GM21717 (cell line): ENCODE results near the gene CLIP4.
A peak's percentile ranks its signal among the peaks of the same experiment; 100 is the strongest.

Source experiments
- ATAC-seq: cut with Tn5 transposase; IDR thresholded peaks from one replicate; pipeline ENCODE4 v1.9.1; 2021; ENCODE audit warnings: mild to moderate bottlenecking, moderate library complexity; ENCODE audit not compliant: unreplicated experiment

The CLIP4 gene

DNA sequence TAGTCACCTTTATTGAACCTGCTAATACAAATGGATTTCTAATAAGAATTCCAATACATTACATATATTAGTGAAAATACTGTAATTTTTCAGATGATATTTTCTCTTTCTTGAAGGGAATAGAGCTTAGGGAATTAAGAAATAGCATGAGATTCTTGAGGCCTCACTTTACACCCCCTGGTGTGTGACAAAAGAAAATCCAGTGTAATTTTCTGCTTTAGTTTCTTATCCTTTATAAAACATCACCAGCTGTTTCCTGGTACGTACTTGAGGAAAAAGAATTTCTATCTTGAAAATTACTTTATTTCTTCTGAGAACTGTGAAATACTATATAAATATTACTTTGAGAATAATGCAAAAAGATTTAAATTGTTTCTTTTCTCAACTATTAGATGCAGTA lies 71.6 kb downstream of the CLIP4 start:
- no peak for ATAC-seq

DNA sequence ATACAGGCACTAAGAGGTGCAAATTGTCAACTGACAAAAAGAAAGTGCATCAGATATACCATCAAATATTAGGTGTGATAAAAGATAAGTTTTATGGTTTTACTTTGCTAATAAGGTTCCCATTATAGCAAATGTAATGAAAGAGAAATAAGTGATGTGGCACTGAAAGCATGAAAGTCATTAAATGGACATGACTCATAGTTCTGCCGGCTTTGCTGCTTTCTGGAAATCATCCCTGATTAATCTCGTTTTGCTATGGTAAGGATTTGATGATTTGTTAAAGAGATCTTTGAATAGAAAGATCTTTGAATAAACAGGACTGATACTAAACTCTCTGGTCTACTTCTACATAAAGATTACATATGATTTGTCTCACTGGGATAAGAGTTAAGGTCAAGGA lies 72.7 kb downstream of the CLIP4 start:
- no peak for ATAC-seq

DNA sequence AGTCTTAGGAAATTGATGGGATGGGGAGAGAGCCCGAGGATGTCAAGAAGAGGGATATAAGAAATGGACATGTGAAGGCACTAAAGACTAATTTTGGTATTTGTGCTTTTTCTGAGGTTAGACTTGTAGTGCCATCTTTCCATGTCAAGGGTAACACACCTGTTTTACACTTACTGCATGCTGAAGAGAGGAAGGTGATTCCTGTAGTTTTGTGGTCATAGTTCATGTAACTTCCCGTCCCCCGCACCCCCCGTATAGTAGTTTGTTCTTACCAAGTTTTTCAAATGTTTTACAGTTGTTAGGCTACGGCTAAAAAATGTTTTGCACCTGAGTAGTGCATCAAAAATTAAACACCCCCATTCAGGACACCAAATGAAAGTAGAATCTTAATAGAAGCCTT lies 73.8 kb downstream of the CLIP4 start:
- ATAC-seq = no peak

DNA sequence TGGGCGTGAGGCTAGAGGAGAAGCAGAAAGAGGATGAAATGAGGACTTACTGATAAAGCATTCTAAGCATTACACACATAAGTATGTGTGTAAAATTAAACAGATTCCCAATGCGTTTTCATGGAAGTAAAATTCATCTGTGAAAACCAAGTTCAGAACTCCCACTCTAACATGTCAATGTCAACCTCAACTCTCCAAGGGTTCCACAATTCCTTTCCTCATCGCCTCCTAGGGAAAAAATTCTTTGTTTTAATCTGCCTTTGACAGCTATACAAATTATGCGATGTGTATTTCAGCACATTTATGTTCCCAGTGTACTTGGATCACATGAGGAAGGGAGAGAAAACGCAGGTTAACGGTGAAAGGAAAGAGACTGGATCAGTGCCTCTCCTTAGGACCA lies 76.6 kb downstream of the CLIP4 start:
- ATAC-seq = no peak

DNA sequence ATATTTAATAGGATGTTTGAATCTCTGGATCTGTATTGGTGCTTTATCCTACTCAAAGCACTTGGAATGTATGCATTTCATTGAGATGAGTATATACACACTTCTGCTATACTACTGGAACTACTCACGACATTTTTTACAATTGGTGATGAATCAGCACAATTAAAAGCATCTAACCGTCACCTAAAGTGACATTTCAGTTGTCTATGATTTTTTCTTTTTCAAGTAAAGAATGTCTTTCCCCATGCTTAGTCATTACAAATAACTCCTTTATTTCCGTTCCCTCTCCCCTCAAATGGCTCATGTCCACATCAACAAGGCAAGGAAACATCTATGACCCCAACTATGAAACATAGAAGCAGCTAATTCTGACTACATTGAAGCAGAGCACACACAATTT lies 77.3 kb downstream of the CLIP4 start:
- no peak for ATAC-seq

DNA sequence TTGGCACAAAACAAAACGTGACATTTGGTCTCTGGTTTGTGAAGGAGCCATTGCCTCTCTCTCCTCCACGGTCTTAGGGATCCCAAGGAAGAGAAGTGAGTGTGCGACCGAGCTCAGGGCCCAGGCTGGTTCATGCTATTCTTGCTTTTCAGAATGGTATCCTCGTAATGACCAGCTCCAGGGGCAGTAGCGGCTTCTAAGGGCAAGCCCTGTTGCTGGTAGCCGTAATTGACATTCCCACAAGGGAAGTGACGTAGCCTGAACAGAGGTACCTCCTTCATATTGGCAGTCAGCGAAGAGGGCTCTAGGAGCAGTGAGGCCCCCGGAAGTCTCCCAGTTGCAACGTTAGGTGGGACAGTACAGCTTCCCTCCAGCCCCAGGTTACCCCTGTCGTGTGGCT lies 77.9 kb downstream of the CLIP4 start:
- ATAC-seq = no peak

DNA sequence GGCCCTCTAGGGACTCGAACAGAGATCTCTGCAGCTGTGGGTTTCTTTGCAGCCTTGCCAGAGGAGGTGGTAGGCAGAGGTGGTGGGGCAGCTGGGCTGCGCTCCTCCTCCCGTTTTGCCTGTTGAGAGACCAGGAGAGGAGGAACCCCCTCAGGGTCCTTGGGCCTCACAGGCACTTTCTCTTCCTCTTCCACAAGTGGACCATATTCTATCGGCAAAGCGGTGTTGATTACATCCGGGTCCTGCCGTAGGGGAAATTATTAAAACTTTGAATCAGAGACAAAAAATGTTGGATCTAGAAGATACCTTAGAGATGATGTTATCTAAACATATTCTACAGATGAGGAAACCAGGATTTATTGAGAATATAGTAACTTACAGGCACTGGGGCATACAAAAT lies 78.5 kb downstream of the CLIP4 start:
- no peak for ATAC-seq

DNA sequence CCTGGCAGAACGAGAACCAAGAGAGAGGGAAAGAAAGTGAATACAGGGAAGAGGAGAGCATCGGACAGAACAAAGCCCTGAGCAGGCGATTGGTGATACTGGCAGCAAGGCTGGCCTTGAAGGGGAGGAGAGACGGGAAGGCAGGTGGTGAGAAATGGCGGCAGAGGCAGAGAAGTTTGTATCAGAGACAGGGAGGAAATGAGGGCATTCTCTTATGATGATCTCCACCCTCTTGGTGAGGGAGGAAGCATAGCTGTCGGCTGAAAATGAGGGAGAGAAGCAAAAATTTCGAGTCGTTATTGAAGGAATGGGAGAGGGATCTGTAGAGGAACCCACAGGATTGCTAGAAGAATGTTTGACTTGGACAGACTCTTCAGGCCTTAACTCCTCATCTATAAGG lies 80.6 kb downstream of the CLIP4 start:
- ATAC-seq = no peak

DNA sequence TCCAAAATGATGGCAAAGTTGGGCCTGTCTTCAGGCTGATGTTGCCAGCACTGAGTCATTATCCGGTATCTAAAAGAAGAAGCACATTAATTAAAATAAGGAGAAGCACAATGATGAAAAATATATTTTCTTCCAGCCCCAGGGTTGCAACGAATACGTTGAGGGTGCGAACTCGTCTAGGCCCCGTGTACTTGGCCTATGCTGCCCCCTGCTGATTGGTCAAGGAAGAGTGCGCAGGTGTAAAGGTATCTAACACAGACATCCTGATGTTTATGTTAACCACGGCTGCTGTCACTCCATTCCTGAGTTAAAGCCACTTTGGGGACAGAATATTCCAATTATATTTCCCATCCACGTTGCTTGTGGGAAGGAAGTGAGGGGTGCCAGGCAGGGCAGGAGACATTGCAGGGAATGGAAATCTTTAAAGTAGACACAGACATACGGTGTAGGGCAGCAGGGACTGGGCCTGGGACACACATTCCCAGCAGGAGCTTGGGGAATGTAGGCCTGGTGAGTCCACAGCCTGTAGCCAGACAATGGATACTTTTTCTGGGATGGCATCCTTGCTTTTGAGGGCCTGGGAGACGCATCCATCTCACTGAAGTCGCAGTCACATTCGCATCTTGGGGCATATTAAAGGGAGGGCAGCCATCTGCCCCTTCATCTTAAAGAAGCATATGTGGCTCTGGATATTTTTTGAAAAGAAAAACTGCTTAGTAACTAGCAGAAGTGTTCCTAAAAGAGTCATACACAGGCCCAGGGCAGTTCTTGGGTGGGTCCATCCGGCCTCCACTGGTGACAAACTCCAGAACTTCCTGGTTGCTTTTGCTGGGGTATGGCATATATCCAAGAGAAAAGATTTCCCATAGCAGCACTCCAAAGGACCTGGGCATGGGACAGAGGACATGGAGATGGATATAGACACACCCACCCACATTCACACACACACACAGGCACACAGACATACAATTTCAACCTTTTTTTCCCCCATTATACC lies 81.9 kb downstream of the CLIP4 start:
- peak; percentile 49 for ATAC-seq

DNA sequence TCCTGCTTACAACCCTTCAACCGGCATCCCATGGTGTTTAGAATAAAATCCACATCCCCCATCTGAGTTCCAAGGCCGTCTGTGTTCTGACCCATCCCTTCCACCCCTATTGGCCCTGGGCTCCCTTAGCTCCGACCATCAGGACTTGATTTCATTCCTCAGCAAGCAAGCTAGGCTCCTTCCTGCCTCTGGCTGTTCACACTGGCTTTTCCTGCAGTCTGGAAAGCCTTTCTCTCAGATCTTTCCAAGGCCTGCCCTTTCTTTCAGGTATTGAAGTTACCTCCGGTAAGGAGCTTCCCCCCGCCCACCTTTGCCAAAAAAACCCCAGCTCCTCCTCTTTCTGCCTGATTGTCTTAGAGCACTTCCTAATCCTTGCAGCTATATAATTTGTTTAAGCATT lies 86.8 kb downstream of the CLIP4 start:
- no peak for ATAC-seq

DNA sequence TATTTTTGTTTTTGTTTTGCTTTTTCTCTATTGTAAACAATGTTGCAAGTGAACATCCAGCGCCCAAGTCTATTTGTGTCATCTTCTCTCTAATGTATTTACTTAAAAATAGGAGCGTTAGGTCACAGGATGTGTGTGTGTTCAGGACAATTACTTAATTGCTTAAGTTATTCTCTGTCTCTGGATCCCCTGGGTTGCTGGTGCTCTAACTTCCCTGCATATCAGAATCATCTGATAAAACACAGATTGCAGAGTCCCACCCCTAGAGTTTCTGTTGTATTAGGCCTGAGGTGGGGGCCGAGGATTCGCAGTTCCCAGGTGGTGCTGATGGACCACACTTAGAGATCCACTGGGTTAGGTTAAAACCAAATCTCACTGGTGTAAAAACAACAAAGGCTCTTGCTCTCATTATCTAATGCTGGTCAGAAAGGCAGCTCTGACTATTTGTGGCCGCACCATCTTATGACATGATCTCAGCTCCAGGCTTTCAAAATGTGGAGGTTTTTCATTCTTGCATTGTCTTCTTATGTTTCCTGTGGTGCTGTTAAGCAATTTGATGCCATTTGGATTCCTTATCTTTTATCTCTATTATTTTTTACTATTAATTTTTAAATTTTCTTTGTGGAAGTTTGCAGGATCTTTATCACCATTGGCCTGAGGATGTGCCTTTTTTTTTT lies 87.7 kb downstream of the CLIP4 start:
- no peak for ATAC-seq

DNA sequence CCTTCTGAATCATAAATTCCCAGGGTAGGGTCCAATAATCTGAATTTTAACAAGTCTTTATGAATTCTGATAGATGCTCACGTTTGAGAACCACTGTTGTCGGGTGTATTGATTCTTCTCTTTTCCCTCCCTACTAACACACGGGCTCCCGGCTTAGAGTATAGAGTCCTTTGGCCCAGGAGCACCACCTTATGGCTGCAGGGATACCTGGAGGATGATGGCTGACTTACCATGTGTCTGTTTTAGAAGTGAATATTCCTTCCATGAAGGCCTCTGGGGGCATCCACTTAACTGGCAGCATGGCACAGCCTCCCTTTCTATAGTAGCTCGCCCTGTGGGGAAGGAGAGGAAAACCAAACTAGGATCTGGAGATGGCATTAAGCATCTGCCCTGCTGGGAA lies 91.7 kb downstream of the CLIP4 start:
- ATAC-seq = no peak

DNA sequence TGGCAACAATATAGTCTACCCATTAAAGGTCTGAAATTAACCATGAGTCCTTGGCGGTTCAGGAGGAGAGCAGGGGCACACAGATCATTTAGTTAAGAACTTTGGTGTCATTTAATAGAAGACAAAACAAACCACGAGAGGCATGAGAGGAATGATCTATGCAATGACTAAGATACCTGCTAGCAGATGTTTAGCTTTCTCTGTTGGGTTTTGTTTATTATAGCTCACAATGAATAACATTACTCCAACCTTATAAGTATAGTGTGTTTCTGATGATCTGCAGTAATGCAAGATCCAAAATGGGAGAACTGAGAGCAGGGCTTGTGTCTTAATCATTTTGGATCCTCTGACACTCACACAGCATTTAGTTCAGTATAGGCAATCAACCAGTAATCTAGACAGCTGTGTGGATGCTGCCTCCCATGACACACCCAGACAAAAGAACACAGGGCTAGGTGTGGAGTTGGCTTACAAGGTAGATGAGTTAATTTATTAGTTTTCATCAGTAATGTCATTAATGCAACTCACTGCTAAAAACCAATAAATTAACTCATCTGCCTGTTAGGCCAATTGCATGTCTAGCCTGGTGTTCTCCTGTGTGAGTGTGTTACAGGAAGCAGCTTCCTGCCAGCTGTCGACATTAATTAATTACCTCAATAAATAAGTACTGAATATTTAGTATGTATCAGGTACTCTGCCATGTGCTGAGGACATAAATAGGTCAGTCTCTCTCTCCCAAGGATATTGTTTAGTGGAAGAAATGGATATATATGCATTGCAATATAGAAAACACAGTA lies 92.3 kb downstream of the CLIP4 start:
- no peak for ATAC-seq

DNA sequence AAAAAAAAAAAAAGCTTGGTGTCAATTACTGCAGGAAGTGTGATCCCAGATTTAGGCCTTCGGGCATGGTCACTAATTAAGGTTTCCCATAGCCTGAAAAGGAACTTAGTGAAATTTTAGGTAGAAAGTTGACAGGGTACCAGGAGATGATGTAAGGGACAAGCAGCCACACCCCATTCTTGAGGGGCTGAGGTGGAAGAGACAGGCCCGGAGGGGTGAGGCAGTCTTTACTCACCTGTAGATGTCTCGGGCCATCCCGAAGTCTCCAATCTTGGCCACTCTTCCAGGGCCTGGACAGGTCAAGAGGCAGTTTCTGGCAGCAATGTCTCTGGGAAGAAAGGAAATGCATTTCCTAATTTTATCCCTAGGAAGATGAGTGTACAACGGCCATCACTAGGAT lies 94.3 kb downstream of the CLIP4 start:
- no peak for ATAC-seq

DNA sequence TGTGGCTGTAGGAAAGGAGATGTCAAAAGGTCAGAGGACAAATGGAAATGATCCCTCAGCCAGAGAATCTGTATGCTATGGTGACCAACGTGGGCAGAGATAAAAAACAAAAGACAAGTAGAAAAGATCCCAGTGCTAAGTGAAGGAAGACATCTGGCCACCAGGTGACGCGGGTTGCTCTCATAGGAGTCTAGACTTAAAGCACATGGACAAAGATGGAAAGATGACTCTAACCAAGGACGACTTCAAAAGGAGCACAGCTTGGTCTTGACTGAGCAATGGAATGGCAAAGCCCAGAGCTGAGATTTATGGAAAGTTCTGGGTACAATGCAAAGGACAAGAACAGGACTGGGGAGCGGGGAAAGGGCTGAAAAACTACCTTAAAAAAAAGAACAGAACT lies 96.8 kb downstream of the CLIP4 start:
- no peak for ATAC-seq

DNA sequence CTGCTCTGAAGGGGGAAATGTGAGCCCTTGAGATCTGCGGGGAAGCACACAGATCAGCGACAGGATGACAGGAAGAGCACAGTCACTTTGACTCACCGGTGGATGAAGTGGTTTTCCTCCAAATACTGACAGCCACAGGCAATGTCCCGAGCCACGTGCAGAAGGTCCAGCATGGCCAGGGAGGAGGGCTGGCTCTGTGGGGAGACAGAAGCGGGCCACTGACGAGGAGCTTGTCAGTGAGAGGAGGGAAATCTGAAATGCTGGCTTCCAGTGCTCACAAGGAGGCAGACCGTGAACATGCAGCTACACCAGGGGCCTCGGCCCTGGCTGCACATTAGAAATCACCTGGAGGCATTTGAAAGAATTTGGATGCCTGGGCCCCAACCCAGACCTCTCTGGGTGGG lies 98.7 kb downstream of the CLIP4 start:
- ATAC-seq = no peak

DNA sequence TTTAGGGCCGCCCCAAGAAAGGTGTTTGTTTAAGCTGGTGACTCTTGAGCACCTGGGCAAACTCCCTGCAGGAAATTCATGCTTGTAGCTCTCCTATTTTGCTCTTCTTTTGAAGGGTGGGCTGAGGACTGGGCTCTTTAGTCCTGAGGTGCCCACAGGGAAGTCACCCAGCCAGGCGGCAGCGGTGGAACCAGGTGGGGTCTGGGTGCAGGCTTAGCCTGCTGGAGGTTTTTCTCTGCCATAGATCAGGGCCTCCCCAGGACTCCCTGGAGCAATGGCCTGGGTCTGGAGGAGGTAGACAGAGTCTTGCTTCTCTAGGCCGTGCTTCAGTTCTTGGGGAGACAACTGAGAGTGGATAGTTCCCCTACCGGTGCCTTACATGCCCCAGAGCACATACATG lies 99.9 kb downstream of the CLIP4 start:
- no peak for ATAC-seq

DNA sequence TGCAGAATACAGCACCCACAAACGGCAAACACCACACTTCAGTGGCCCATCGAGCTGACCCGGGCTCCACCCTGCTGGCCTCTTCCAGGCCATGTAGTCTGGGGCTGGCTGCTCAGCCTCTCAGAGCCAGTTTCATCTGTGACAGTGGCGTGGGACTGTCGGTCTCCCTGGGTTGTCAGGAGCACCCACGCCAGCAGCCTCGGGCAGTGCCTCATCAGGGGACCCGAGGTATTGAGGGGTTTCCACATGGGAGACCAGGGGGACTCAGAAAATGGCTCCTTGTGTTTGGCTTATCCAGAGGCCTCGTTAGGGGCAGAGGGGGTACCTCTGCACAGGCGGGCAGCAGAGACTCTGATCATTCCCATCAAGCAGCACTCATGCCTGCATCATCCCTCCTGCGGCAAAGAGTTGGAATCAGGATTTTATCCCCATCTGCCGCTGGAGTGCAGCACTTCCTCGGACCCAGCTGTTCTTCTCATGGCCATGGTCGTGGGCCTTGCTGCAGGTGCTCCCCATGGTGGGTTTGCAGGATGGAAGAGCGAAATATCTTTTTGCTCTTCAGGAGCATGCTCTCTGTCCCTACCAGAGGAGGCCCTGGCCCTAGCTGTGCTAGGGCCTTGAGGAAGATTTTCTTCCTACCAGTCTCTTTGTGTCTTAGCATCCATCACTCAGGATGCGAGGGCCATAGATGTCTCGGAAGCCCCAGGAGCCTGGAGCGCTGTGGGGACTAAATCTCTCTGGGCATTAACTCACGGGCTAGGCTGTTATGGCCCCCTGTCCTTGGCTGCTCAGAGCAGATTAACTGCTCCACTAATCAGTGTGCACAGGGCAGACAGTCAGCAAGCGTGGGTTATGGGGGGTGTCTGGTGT lies 100.8 kb downstream of the CLIP4 start:
- no peak for ATAC-seq

DNA sequence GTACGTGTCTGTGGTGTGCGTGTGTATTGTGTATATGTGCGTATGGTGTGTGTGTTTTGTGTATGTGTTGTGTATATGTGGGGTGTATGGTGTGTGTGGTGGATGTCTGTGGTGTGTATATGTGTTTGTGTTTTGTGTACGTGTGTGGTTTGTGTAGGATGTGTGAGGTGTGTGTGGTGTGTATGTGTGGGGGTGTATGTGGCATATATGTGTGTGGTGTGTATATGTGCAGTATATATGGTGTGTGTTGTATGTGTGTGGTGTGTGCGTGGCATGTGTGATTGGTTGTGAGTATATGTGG lies 101.3 kb downstream of the CLIP4 start:
- no peak for ATAC-seq

DNA sequence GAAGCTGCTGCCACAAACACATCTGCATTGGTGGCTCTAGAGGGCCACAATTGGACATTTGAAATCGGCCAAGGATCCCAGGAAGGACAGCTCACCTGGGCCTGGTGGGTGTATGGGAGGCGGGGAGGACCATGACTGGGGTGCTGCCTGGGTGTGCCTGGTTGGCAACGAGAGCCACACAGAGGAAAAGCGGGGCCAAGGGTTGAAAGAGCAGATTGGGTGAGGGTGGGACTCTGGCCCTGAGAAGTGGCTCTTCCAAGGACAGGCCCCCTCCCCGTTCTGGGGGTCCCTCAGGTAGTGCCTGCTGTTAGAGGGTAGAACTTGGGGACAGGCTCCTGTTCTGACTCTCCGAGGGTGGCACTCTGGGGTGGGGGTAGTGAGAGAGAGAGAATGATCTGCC lies 102.9 kb downstream of the CLIP4 start:
- no peak for ATAC-seq
